Transverse colon (tissue), 3 donors: ENCODE data around the gene STEAP1B.
"Not testable (repeated sequence)": the region's sequence is repeated elsewhere in the genome, so short reads cannot be mapped to it uniquely, and the experiment has no call there.

Source experiments
- EP300 ChIP-seq: sonication (generic); formaldehyde crosslinking; IDR thresholded peaks from one replicate; pipeline ENCODE4 v1.6.1; 2017; ENCODE audit warnings: antibody characterized with exemption, low read depth
- POLR2A ChIP-seq: fragments of 450-650 bp; IDR thresholded peaks from one replicate; pipeline ENCODE4 v1.6.1; 2016; ENCODE audit warnings: antibody characterized with exemption, mild to moderate bottlenecking, moderate library complexity
- TF ChIP-seq, protein P1 (sequence below), 5 experiments: fragments of 200-600 bp in 3 of 5; fragments of 450-650 bp in 2 of 5; sonication (generic) in 3 of 5; IDR thresholded peaks; 1 replicate in 2 of 5; 2 replicates in 3 of 5; pipeline ENCODE4 v1.5.1; 2016 to 2017; ENCODE audit warnings: antibody characterized with exemption in 5 of 5, inconsistent platforms in 3 of 5, mild to moderate bottlenecking in 2 of 5, moderate library complexity in 1 of 5

DNA sequence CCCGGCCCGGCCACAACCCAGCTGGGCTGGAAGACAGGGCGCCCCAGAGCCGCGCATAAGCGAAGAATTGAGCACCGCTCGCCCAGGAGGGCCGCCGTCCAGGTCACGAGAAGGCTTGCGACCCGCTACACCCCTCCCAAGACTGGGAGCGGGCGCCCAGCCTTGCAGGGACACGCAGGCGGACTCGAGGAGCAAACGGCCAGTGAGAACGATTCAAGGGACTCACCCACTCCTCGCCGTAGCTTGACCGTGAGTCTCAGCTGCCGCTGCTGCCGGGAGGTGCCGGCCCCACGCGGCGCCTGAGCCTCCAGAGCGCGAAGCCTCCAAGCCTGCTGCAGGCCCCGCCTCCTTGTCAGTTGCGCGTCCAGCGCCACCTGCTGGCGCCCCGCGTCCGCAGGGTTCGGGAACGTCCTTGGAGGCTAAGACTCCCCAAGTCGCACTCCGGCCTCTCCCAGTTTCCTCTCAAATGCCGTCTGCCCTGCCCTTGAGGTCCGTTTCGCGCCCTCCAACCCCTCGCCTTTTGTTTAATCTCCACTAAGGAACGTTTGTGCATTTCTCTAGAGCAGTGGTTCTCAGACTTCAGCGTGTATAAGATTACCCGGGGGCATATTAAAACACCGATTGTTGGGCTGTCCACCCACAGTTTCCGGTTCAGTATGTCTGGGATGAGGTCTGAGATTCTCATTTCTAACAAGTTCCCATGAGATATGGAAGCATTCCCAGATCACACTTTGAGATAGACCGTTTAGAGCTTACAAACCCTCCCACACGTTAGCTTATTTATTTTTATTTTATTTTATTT is at the start of gene STEAP1B:
- not testable (repeated sequence) for TF ChIP-seq EP300, POLR2A
- TF ChIP-seq, protein P1, sequence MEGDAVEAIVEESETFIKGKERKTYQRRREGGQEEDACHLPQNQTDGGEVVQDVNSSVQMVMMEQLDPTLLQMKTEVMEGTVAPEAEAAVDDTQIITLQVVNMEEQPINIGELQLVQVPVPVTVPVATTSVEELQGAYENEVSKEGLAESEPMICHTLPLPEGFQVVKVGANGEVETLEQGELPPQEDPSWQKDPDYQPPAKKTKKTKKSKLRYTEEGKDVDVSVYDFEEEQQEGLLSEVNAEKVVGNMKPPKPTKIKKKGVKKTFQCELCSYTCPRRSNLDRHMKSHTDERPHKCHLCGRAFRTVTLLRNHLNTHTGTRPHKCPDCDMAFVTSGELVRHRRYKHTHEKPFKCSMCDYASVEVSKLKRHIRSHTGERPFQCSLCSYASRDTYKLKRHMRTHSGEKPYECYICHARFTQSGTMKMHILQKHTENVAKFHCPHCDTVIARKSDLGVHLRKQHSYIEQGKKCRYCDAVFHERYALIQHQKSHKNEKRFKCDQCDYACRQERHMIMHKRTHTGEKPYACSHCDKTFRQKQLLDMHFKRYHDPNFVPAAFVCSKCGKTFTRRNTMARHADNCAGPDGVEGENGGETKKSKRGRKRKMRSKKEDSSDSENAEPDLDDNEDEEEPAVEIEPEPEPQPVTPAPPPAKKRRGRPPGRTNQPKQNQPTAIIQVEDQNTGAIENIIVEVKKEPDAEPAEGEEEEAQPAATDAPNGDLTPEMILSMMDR (IDR thresholded peaks at IDR 0.05) = peak; percentile 49 to 88 (median 79)
